HepG2 (cell line): Measurements from ENCODE around the gene DHRS12. TPM values are rescaled to one million over a fixed set of nuclear protein-coding genes. Genes with fewer than 3 reads are reported as not detected.
A peak's percentile ranks its signal among the peaks of the same experiment; 100 is the strongest.

ENCODE experiments used
- ATAC-seq: fragments of 200-7000 bp; cut with Tn5 transposase; 3 replicates; pipeline ENCODE4 v1.9.1; 2020; ENCODE audit warnings: mild to moderate bottlenecking, moderate library complexity
- BruUV-seq: library from RNA; stranded (reverse); fragments of 400-500 nt; replicated peaks from 2 replicates; lab custom pipeline; 2021; lab: Mats Ljungman, UMichigan
- CTCF ChIA-PET: fragments of 300-600 bp; formaldehyde crosslinking; extraction: SDS; loops from one replicate; lab custom pipeline; 2021; ENCODE audit warnings: low total read pairs, inconsistent platforms, low intra/inter-chr PET ratio; lab: Yijun Ruan, JAX
- POLR2A ChIA-PET: fragments of 350-600 bp; sonication (Branson Sonifier 250); formaldehyde crosslinking; loops from one replicate; lab custom pipeline; 2020; ENCODE audit warnings: antibody characterized with exemption, inconsistent platforms; lab: Yijun Ruan, JAX
- DNase-seq: peaks from one replicate; pipeline ENCODE4 v3.0.0-alpha.2; 2015; ENCODE audit warnings: low spot score
- FAIRE-seq: peaks from 3 replicates; lab custom pipeline; 2011; peaks lifted over from hg19 to GRCh38; lab: Jason Lieb, UNC
- H2AFZ ChIP-seq: one replicate; pipeline ENCODE4 v1.6.1; 2011; ENCODE audit warnings: low read length, inconsistent platforms
- H3K27ac ChIP-seq: fragments of 300-600 bp; 3 replicates; pipeline ENCODE4 v1.8.0; 2011; ENCODE audit warnings: mixed run types, mild to moderate bottlenecking, mixed read lengths, low read length, inconsistent platforms; ENCODE audit not compliant: insufficient read depth; ENCODE audit errors: extremely low read length
- H3K27me3 ChIP-seq, 2 experiments: fragments of 200-600 bp in 1 of 2; 2 replicates in 1 of 2; 3 replicates in 1 of 2; pipeline versions ENCODE4 v1.6.0 to v1.8.0; 2011; ENCODE audit warnings: low read length in 2 of 2, mild to moderate bottlenecking in 2 of 2, moderate library complexity in 2 of 2, inconsistent platforms in 1 of 2; ENCODE audit not compliant: insufficient read depth in 2 of 2, control insufficient read depth in 1 of 2
- H3K36me3 ChIP-seq, 2 experiments: fragments of 200-600 bp in 1 of 2; replicated peaks in 1 of 2; 2 replicates in 1 of 2; 3 replicates in 1 of 2; pipeline versions ENCODE4 v1.5.1 to v1.8.0; 2011; ENCODE audit warnings: low read length in 2 of 2, inconsistent platforms in 1 of 2; ENCODE audit not compliant: insufficient read depth in 2 of 2, control insufficient read depth in 1 of 2
- H3K4me1 ChIP-seq: 2 replicates; pipeline ENCODE4 v1.5.1; 2012; ENCODE audit warnings: low read length, inconsistent platforms; ENCODE audit not compliant: insufficient read depth
- H3K4me2 ChIP-seq: 2 replicates; pipeline ENCODE4 v1.6.0; 2011; ENCODE audit warnings: low read depth, low read length, inconsistent platforms
- H3K4me3 ChIP-seq, 3 experiments: fragments of 200-600 bp in 1 of 3; sonication (generic), shearing (Covaris generic) in 1 of 3; replicated peaks in 1 of 3; 2 replicates each; pipeline ENCODE4 v1.5.1; 2011 to 2016; ENCODE audit warnings: low read length in 3 of 3, inconsistent platforms in 2 of 3, low read depth in 2 of 3, mild to moderate bottlenecking in 2 of 3, control low read depth in 1 of 3, mixed read lengths in 1 of 3; ENCODE audit not compliant: insufficient read depth in 1 of 3
- H3K79me2 ChIP-seq: one replicate; pipeline ENCODE4 v1.6.1; 2011; ENCODE audit warnings: low read length, inconsistent platforms; ENCODE audit not compliant: insufficient read depth
- H3K9ac ChIP-seq: 2 replicates; pipeline ENCODE4 v1.6.0; 2011; ENCODE audit warnings: mild to moderate bottlenecking, low read depth, low read length, inconsistent platforms; ENCODE audit not compliant: insufficient read depth
- H3K9me3 ChIP-seq: 2 replicates; pipeline ENCODE4 v1.5.1; 2012; ENCODE audit warnings: mild to moderate bottlenecking, low read length
- H4K20me1 ChIP-seq: 2 replicates; pipeline ENCODE4 v1.6.0; 2011; ENCODE audit warnings: inconsistent platforms, mild to moderate bottlenecking, low read length, moderate library complexity; ENCODE audit not compliant: insufficient read depth
- ETV6 ChIP-seq: sonication (generic); formaldehyde crosslinking; conservative IDR thresholded peaks from 2 replicates; pipeline ENCODE4 v1.4.0; 2020; ENCODE audit warnings: missing genetic modification reagents
- FOXA3 ChIP-seq: IDR thresholded peaks from 2 replicates; pipeline ENCODE4 v1.6.1; 2016; ENCODE audit warnings: missing genetic modification reagents, missing compliant biosample characterization
- IRF1 ChIP-seq: sonication (generic); formaldehyde crosslinking; IDR thresholded peaks from 2 replicates; pipeline ENCODE4 v1.4.0; 2020; ENCODE audit warnings: low read depth, mild to moderate bottlenecking, missing genetic modification reagents
- MAX ChIP-seq: IDR thresholded peaks from 2 replicates; pipeline ENCODE4 v1.6.1; 2012; ENCODE audit warnings: inconsistent platforms
- NCOA2 ChIP-seq: sonication (generic); formaldehyde crosslinking; IDR thresholded peaks from 2 replicates; pipeline ENCODE4 v1.8.0; 2022; ENCODE audit warnings: inconsistent platforms
- PAX8 ChIP-seq: sonication (generic); formaldehyde crosslinking; IDR thresholded peaks from 2 replicates; pipeline ENCODE4 v1.8.0; 2022; ENCODE audit warnings: mild to moderate bottlenecking, missing genetic modification reagents, borderline replicate concordance
- PCBP1 ChIP-seq: fragments of 200-400 bp; formaldehyde crosslinking; IDR thresholded peaks from 2 replicates; pipeline ENCODE4 v1.6.1; 2017; ENCODE audit warnings: mild to moderate bottlenecking, low read depth, low read length, borderline replicate concordance
- POGK ChIP-seq: sonication (generic); formaldehyde crosslinking; conservative IDR thresholded peaks from 2 replicates; pipeline ENCODE4 v1.8.0; 2022; ENCODE audit warnings: mild to moderate bottlenecking, moderate library complexity, missing genetic modification reagents
- RAD21 ChIP-seq: fragments of 450-650 bp; formaldehyde crosslinking; IDR thresholded peaks from 2 replicates; pipeline ENCODE4 v1.5.0; 2020; ENCODE audit warnings: mild to moderate bottlenecking
- SALL1 ChIP-seq: sonication (generic); formaldehyde crosslinking; IDR thresholded peaks from 2 replicates; pipeline ENCODE4 v1.8.0; 2022; ENCODE audit warnings: mild to moderate bottlenecking, missing genetic modification reagents
- SMC3 ChIP-seq: IDR thresholded peaks from 2 replicates; pipeline ENCODE4 v1.6.1; 2011; ENCODE audit warnings: low read length, improper control_type of control experiment
- SOX13 ChIP-seq, 3 experiments: fragments of 450-650 bp in 1 of 3; sonication (generic) in 1 of 3; formaldehyde crosslinking in 1 of 3; IDR thresholded peaks in 2 of 3; conservative IDR thresholded peaks in 1 of 3; 2 replicates each; pipeline versions ENCODE4 v1.5.0 to v1.6.1; 2016 to 2020; ENCODE audit warnings: antibody characterized with exemption in 1 of 3, mild to moderate bottlenecking in 1 of 3, missing compliant biosample characterization in 1 of 3, missing genetic modification reagents in 1 of 3, moderate library complexity in 1 of 3
- ZBTB49 ChIP-seq: sonication (generic); formaldehyde crosslinking; IDR thresholded peaks from 2 replicates; pipeline ENCODE4 v1.4.0; 2020; ENCODE audit warnings: missing genetic modification reagents, borderline replicate concordance
- ZKSCAN5 ChIP-seq: sonication (generic); formaldehyde crosslinking; IDR thresholded peaks from 2 replicates; pipeline ENCODE4 v1.5.1; 2020; ENCODE audit warnings: mild to moderate bottlenecking, missing genetic modification reagents
- ZNF431 ChIP-seq: sonication (generic); formaldehyde crosslinking; IDR thresholded peaks from 2 replicates; pipeline ENCODE4 v1.9.0; 2022; ENCODE audit warnings: missing genetic modification reagents, low read depth, mild to moderate bottlenecking, borderline replicate concordance
- WGBS: methylation state at CpG from one replicate; pipeline ENCODE4 v1.1.6; 2017; ENCODE audit warnings: low lambda C conversion rate; 5-methylcytosine and 5-hydroxymethylcytosine counted together
- in situ Hi-C: cut with HindIII; loops from 2 replicates; pipeline ENCODE4 v1.10.0; 2017; ENCODE audit warnings: low pct_unique_long_range_greater_than_20kb; ENCODE audit not compliant: extremely low pct_ligation_motif_present
- intact Hi-C: fragments of 100-400 bp; cut with micrococcal nuclease; formaldehyde crosslinking; loops from one replicate; pipeline ENCODE4 v1.10.0; 2022; ENCODE audit not compliant: unreplicated experiment
- polyA plus RNA-seq, 8 experiments: library from polyadenylated mRNA; depleted of rRNA in 3 of 8; stranded (reverse) in 7 of 8; unstranded in 1 of 8; fragments of >200 nt; fragmentation: Illumina TruSeq in 4 of 8; extraction: Trizol in 4 of 8; gene quantifications; 2 replicates each; pipeline versions ENCODE4 v1.2.1 to v1.2.3, GENCODE V29; 2011 to 2016; ENCODE audit warnings: low read depth in 4 of 8, missing spikeins in 1 of 8, mixed read lengths in 1 of 8; ENCODE audit not compliant: insufficient read depth in 1 of 8
- total RNA-seq, 5 experiments: library from RNA; depleted of rRNA; stranded (reverse); fragments of >200 nt; fragmentation: Illumina TruSeq; extraction: Trizol; gene quantifications; 2 replicates each; pipeline ENCODE4 v1.2.3, GENCODE V29; 2016; ENCODE audit warnings: low read depth in 1 of 5

The DHRS12 gene
- total and polyA plus RNA-seq, 2 of the 13 experiments (the other 11 are each of a cell fraction or from before 2014, with no cell fraction given), result 7.2 to 8.4 TPM

- in situ Hi-C loops (loop anchor here (10.0 kb wide), 1 partner anchor 310 kb away; the partner anchor contains the start of gene NEK5), intact Hi-C loops (loop anchor here (1.0 kb wide), 2 partner anchors 312 to 386 kb away; no protein-coding TSS in a partner anchor)
- ChIA-PET POLR2A (interaction anchor here (0.9 to 2.3 kb wide), 3 partner anchors 10 to 362 kb away, joined by 3 to 10 read pairs (median 3); partner anchors contain the start of gene INTS6), CTCF (interaction anchor here (1.1 to 1.6 kb wide), 5 partner anchors 35 to 386 kb away, joined by 4 to 9 read pairs (median 5); partner anchors contain the start of gene NEK5)
- 21% methylated on average over 12 of the region's 13 CpGs for WGBS
- Histone ChIP-seq H4K20me1 (no peaks in the 10 kb centered on the region), H3K27me3 (no peaks in the 10 kb centered on the region), H3K9me3 (no peaks in the 10 kb centered on the region), H3K4me2 (peak overlapping the region; percentile 77), H3K27ac (no peak overlapping the region), H3K4me3 (peak overlapping the region in 2 of 3 experiments; percentile 43 to 53; a peak in 5 of 6 replicates), H3K79me2 (no peaks in the 10 kb centered on the region), H3K36me3 (no peaks in the 10 kb centered on the region), H3K9ac (peak overlapping the region; percentile 16; the same call in 1 of the 2 replicates), H3K4me1 (peaks cover 14% of the 10 kb centered on the region), H2AFZ (peak overlapping the region; percentile 36)
- DNase-seq (peak; percentile 63), FAIRE-seq (peak; percentile 90), ATAC-seq (peak; percentile 94)
- no TSS peak for BruUV-seq
- TF ChIP-seq FOXA3 (CRISPR knock-in tag) (peak; percentile 51; the same call in 1 of the 2 replicates), SOX13 (IDR thresholded peaks at IDR 0.05) (no peak), SOX13 (CRISPR knock-in tag; conservative IDR thresholded peaks at IDR 0.05 in 1 of 2, IDR thresholded peaks at IDR 0.05 in 1 of 2) (peak in 1 of 2 experiments; percentile 4; a peak in 1 of 4 replicates), PCBP1 (no peak), POGK (CRISPR knock-in tag) (0 out of 2 replicates have a peak, but pooled peaks have one; percentile 30), MAX (peak; percentile 56; the same call in 1 of the 2 replicates), SALL1 (peak; percentile 49; the same call in 1 of the 2 replicates), PAX8 (CRISPR knock-in tag) (no peak), NCOA2 (CRISPR knock-in tag) (no peak), IRF1 (CRISPR knock-in tag) (no peak), ZKSCAN5 (CRISPR knock-in tag) (0 out of 2 replicates have a peak, but pooled peaks have one; percentile 24), RAD21 (CRISPR knock-in tag) (peak; percentile 71), ZNF431 (CRISPR knock-in tag) (no peak), SMC3 (peak; percentile 70), ZBTB49 (CRISPR knock-in tag) (no peak), ETV6 (CRISPR knock-in tag) (no peak)
Measured at GRCh38 chr13:51814825-51815650, 11.1 kb upstream of the DHRS12 start.
